DND-41 (cell line): Measurements from ENCODE around the gene TMEM208.
A peak's percentile ranks its signal among the peaks of the same experiment; 100 is the strongest.

Experiments used
- ATAC-seq: fragments of 200-7000 bp; cut with Tn5 transposase; 3 replicates; pipeline ENCODE4 v1.9.1; 2021; ENCODE audit warnings: low read depth; ENCODE audit not compliant: insufficient read depth
- DNase-seq: peaks from one replicate; pipeline ENCODE4 v3.0.0-alpha.2; 2020
- H2AFZ ChIP-seq: 2 replicates; pipeline ENCODE4 v1.6.0; 2012; ENCODE audit warnings: low read depth, low read length
- H3K27ac ChIP-seq: 2 replicates; pipeline ENCODE4 v1.5.1; 2012; ENCODE audit warnings: low read length, inconsistent platforms
- H3K27me3 ChIP-seq: fragments of 200-600 bp; sonication (generic); 2 replicates; pipeline ENCODE4 v1.6.0; 2012; ENCODE audit warnings: low read length, mild to moderate bottlenecking, inconsistent platforms; ENCODE audit not compliant: insufficient read depth, poor library complexity
- H3K36me3 ChIP-seq: 2 replicates; pipeline ENCODE4 v1.5.1; 2012; ENCODE audit warnings: low read length, inconsistent platforms; ENCODE audit not compliant: insufficient read depth
- H3K4me1 ChIP-seq: 2 replicates; pipeline ENCODE4 v1.5.1; 2012; ENCODE audit warnings: mild to moderate bottlenecking, low read length; ENCODE audit not compliant: insufficient read depth
- H3K4me2 ChIP-seq: 2 replicates; pipeline ENCODE4 v1.6.0; 2012; ENCODE audit warnings: mild to moderate bottlenecking, moderate library complexity, low read length, inconsistent platforms; ENCODE audit not compliant: insufficient read depth
- H3K4me3 ChIP-seq, 2 experiments: fragments of 200-600 bp in 1 of 2; shearing (Covaris generic) in 1 of 2; 2 replicates each; pipeline ENCODE4 v1.5.1; 2012 to 2016; ENCODE audit warnings: inconsistent platforms in 2 of 2, low read length in 2 of 2, mild to moderate bottlenecking in 2 of 2, low read depth in 1 of 2, moderate library complexity in 1 of 2
- H3K79me2 ChIP-seq: 2 replicates; pipeline ENCODE4 v1.6.0; 2012; ENCODE audit warnings: low read length, inconsistent platforms; ENCODE audit not compliant: insufficient read depth
- H3K9ac ChIP-seq: 2 replicates; pipeline ENCODE4 v1.6.0; 2012; ENCODE audit warnings: low read depth, mild to moderate bottlenecking, inconsistent platforms, low read length, moderate library complexity
- H3K9me3 ChIP-seq: 2 replicates; pipeline ENCODE4 v1.5.1; 2012; ENCODE audit warnings: low read length, moderate library complexity, mild to moderate bottlenecking, inconsistent platforms; ENCODE audit not compliant: insufficient read depth, severe bottlenecking
- H4K20me1 ChIP-seq: 2 replicates; pipeline ENCODE4 v1.6.0; 2012; ENCODE audit warnings: low read length; ENCODE audit not compliant: insufficient read depth
- EZH2 ChIP-seq: IDR thresholded peaks from 3 replicates; pipeline ENCODE4 v1.6.1; 2012; ENCODE audit warnings: borderline replicate concordance, low read depth, mild to moderate bottlenecking, moderate library complexity, low read length, inconsistent platforms; ENCODE audit not compliant: severe bottlenecking
- TF ChIP-seq, protein P1 (sequence below): IDR thresholded peaks from 2 replicates; pipeline ENCODE4 v1.5.1; 2012; ENCODE audit warnings: borderline replicate concordance, low read length, moderate library complexity, mild to moderate bottlenecking; ENCODE audit not compliant: poor library complexity, severe bottlenecking; ENCODE audit errors: extremely low read depth

The TMEM208 gene

DNA sequence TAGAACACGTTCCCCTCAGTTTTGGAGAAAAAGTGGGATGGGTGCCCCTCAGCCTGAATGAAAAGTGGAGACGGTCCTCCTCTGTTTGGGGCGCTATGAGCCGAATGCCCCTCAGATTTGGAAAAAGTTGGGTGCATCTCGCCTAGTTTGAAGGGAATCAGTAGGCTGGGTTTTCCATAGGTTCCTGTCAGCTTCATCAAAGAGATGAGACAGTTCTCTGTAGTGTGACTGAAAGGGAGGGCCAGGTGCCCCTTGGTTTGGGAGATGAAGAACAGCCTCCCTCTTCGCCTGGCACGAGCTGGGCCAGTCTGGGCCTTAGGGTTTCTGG, 21.1 kb downstream of the TMEM208 start:
- Histone ChIP-seq H3K79me2 (0 out of 2 replicates have a peak, but pooled peaks cover 4% of the 10 kb centered on the region), H3K27ac (peak overlapping the region; percentile 41; the same call in 1 of the 2 replicates), H3K9me3 (no peaks in the 10 kb centered on the region), H3K36me3 (no peaks in the 10 kb centered on the region), H4K20me1 (peaks cover 14% of the 10 kb centered on the region), H3K27me3 (peaks cover 26% of the 10 kb centered on the region), H3K4me3 (peak overlapping the region; percentile 19 to 79; a peak in 3 of 4 replicates), H3K4me1 (peaks cover 58% of the 10 kb centered on the region), H3K4me2 (peak overlapping the region; percentile 69), H2AFZ (peak overlapping the region; percentile 76), H3K9ac (peak overlapping the region; percentile 71)
- DNase-seq (peak; percentile 30), ATAC-seq (no peak)
- no peak for TF ChIP-seq EZH2
- TF ChIP-seq, protein P1, sequence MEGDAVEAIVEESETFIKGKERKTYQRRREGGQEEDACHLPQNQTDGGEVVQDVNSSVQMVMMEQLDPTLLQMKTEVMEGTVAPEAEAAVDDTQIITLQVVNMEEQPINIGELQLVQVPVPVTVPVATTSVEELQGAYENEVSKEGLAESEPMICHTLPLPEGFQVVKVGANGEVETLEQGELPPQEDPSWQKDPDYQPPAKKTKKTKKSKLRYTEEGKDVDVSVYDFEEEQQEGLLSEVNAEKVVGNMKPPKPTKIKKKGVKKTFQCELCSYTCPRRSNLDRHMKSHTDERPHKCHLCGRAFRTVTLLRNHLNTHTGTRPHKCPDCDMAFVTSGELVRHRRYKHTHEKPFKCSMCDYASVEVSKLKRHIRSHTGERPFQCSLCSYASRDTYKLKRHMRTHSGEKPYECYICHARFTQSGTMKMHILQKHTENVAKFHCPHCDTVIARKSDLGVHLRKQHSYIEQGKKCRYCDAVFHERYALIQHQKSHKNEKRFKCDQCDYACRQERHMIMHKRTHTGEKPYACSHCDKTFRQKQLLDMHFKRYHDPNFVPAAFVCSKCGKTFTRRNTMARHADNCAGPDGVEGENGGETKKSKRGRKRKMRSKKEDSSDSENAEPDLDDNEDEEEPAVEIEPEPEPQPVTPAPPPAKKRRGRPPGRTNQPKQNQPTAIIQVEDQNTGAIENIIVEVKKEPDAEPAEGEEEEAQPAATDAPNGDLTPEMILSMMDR: no peak

DNA sequence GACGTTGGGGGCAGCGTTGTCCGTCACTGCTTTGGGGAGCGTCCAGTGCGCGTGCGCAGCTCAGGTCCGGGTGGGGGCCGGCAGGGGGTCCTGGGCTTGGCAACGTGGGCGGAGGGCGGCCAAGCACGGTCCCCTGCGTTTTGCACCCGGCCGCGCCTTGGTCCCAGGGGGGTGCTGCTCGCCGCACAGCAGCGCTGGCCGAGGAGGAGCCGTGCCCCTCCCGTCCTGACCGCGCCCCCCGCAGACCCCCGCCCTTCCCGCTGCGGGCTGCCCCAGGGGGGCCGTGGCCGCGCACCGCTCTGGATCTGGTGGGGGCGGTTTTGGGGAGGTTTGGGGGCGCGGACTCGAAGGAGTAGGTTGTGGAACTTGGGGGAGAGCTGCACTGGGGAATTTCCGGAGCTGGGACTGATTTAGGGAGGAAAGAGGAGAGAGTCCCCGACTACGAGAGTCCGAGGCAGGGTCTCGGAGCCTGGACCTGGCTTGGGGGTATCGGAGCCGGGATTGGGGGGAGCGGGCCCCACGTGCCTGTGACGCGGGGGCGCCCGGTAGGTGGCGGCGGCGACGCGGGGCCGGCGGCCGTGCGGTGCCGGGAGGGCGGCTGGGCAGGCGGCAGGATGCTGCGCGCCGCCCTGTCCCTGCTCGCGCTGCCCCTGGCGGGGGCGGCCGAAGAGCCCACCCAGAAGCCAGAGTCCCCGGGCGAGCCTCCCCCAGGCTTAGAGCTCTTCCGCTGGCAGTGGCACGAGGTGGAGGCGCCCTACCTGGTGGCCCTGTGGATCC, 21.7 kb downstream of the TMEM208 start, which contains the start of gene SLC9A5:
Gene SLC9A5, plus strand, starts transcription at position 579 of the 777 bp plus-strand sequence. Its CDS starts 36 bp downstream, at position 615.
- peak within 1 kb of the TSS; percentile 71 for H3K9ac ChIP-seq
- ATAC-seq (no peak), DNase-seq (peak; percentile 21)
- peaks cover 14% of the 10 kb centered on the region for H4K20me1 ChIP-seq
- H2AFZ ChIP-seq: peak within 1 kb of the TSS; percentile 76
- peaks cover 55% of the 10 kb centered on the region for H3K4me1 ChIP-seq
- peak within 1 kb of the TSS; percentile 69 for H3K4me2 ChIP-seq
- peaks cover 26% of the 10 kb centered on the region for H3K27me3 ChIP-seq
- H3K79me2 ChIP-seq: 0 out of 2 replicates have a peak, but pooled peaks cover 3% of the 10 kb centered on the region
- peak within 1 kb of the TSS; percentile 19 to 79; a peak in 3 of 4 replicates for H3K4me3 ChIP-seq
- H3K27ac ChIP-seq: peak within 1 kb of the TSS; percentile 41; the same call in 1 of the 2 replicates
- H3K9me3 ChIP-seq: no peaks in the 10 kb centered on the region
- TF ChIP-seq, protein P1: peak; percentile 21
- TF ChIP-seq EZH2: peak; percentile 70
- H3K36me3 ChIP-seq: no peaks in the 10 kb centered on the region

DNA sequence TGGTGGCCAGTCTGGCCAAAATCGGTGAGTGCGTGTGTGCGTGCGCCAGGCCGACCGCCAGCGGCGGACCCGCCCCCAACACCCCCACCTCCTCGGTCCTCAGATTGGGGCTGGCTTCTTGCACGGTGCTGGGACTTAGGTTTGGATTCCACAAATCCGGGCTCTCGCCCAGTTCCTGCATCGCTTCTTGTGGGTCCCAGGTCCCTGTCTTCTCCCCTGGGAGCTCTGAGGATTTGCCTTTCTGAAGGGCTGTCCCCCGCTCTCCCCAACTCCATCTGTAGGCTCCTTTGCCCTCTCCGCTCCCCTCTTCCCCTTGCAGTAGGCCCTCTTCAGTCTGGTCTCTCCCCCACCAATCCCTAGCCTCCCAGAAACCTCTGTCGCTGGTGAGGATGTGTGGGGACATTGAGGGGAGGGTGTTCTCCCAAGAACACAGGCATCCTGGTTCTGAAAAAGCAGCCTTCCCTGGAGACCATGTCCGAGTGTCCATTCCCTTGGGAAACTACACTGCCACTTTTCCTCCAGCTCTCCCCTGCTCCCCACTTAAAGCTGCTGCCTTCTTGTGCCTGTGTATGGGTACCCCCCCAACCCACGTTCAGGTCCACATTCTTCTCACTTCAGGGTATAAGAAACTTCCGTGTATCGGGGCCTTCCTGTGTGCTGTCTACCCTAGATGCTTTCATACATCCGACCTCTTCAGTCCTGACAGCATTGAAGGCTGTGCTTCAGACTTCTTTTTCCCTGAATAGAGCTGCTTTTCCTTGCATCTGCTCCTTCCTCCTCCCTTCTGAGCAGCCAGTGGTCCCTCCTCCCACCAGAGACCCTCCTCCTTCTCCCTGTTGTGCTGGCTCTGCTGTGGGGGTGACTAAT, 22.5 kb downstream of the TMEM208 start:
- peak overlapping the region; percentile 71; the same call in 1 of the 2 replicates for H3K9ac ChIP-seq
- no peaks in the 10 kb centered on the region for H3K9me3 ChIP-seq
- H4K20me1 ChIP-seq: peaks cover 9% of the 10 kb centered on the region
- H3K36me3 ChIP-seq: no peaks in the 10 kb centered on the region
- peak overlapping the region; percentile 56; the same call in 1 of the 2 replicates for H2AFZ ChIP-seq
- H3K4me2 ChIP-seq: peak overlapping the region; percentile 69
- no peak for ATAC-seq
- TF ChIP-seq EZH2: no peak
- TF ChIP-seq, protein P1: no peak
- peak overlapping the region in 1 of 2 experiments; percentile 79; a peak in 2 of 4 replicates for H3K4me3 ChIP-seq
- H3K27ac ChIP-seq: no peak overlapping the region
- no peak for DNase-seq
- peaks cover 26% of the 10 kb centered on the region for H3K27me3 ChIP-seq
- H3K79me2 ChIP-seq: no peaks in the 10 kb centered on the region
- H3K4me1 ChIP-seq: peaks cover 47% of the 10 kb centered on the region
